Erythroblast (primary cell): ENCODE results near the gene MGAT2.
"Not testable (repeated sequence)": the region's sequence is repeated elsewhere in the genome, so short reads cannot be mapped to it uniquely, and the experiment has no call there.

Source experiments
- DNase-seq, 2 experiments: peaks; one replicate each; lab custom pipeline; 2025; lab: John Stamatoyannopoulos, UW
- GATA1 ChIP-seq: IDR thresholded peaks from 2 replicates; pipeline ENCODE4 v1.6.1; 2011; ENCODE audit warnings: low read depth, mild to moderate bottlenecking, control low read depth, low read length, moderate library complexity
- POLR2A ChIP-seq: IDR thresholded peaks from 2 replicates; pipeline ENCODE4 v1.6.1; 2011; ENCODE audit warnings: mild to moderate bottlenecking, low read length

Gene MGAT2

GRCh38 chr14:49654511-49654910 lies 33.9 kb downstream of the MGAT2 start:
- TF ChIP-seq GATA1, result no peak
- no peak for TF ChIP-seq POLR2A
- no peak for DNase-seq

- DNase-seq, result not testable (repeated sequence)
Measured at GRCh38 chr14:49657500-49657899, 36.9 kb downstream of the MGAT2 start.

GRCh38 chr14:49659526-49660455 lies 39.2 kb downstream of the MGAT2 start:
- no peak for TF ChIP-seq GATA1
- TF ChIP-seq POLR2A, result no peak
- no peak for DNase-seq

- DNase-seq, result no peak
- TF ChIP-seq POLR2A (no peak), GATA1 (no peak)
Measured at GRCh38 chr14:49670475-49670874, 49.9 kb downstream of the MGAT2 start.
